NCI-H345 treated with DMSO at 0.1 percent for 48 hours (cell line): Measurements from ENCODE around the gene CCDC73.
"Not testable (repeated sequence)": the region's sequence is repeated elsewhere in the genome, so short reads cannot be mapped to it uniquely, and the experiment has no call there.

ENCODE experiments used
- DNase-seq: peaks from one replicate; lab custom pipeline; 2025; ENCODE audit not compliant: unreplicated experiment; lab: John Stamatoyannopoulos, UW

Gene CCDC73

DNA sequence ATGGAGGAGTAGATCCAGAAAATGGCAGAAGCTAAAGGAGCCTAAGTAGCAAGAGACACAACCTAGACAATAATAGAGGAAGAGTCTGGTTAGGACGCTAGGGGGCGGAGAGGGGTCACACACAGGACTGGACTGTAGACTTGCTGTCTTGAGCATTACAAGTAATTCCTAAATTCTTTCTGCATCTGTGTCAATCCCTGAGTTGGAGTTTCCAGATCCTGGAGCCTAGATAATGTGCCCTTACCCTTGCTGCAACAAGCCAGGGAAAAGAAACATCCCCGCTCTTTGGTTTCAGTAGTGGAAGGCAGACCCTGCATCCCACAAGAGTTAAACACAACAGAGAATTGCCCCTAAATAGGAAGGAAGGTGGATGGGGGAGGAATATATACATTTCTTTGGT is 14.9 kb upstream of the CCDC73 start:
- peak; percentile 47 for DNase-seq

GRCh38 chr11:32796425-32796824 is 2.0 kb upstream of the CCDC73 start:
- no peak for DNase-seq

DNA sequence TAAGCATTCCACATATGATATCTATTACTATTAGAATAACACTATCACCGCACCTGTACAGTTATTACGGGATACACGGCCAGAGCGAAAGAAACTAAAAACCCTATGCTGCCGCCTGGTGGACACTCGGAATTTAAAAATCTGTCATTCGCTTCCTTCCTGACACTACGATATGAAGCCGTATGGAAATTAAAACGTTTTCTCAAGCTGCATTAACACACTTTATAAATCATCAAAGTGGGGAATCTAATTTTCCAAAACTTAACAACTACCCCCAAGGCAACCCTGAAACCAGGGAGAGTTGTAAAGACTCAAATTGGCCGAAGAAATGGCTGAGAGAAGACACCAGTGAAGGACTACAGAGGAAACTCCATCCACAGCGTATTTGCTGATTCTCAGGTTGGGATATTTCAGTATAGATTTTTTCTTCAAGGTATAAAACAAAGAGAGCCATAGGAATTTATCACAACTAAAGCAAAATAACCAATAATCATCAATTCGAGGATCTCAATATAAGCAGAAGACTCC is 1.4 kb downstream of the CCDC73 start:
- DNase-seq = peak; percentile 61

DNA sequence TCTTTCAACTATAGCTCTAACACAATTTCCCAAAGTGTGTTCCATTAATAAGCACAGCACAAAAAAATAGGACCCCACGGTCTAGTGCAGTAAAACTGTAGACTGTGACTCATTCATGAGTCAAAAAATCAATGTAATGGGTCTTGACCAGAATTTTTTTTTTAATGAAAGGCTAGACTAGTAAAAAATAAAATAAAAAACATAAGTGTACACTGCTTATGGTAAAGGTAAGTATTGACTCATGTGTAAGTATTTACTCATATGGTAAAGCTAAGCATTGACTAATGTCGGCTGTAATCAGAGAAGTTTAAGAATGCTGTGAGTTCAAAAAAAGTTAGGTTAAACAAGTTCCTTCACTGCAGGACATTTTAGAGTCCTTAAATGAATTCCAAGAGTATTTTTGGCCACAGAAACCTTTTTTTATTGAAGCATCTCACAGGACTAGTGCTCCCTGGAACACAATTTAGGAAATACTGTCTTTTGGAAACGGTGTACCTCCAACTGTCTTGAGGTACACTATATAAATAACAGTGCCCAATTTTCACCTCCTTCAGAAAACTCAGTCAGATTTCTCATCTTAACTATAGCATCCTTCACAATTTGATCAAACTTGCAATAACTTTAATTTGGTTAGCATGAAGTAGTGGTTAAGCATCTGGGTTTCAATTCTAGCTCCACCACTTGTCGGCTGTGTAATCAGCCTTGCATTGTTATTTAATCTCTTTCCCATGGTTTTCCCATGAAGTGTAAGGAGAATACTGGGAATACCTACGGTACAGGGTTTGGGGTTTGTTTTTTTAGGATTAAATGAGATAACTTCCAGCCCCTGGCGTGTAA is 2.1 kb downstream of the CCDC73 start:
- no peak for DNase-seq

DNA sequence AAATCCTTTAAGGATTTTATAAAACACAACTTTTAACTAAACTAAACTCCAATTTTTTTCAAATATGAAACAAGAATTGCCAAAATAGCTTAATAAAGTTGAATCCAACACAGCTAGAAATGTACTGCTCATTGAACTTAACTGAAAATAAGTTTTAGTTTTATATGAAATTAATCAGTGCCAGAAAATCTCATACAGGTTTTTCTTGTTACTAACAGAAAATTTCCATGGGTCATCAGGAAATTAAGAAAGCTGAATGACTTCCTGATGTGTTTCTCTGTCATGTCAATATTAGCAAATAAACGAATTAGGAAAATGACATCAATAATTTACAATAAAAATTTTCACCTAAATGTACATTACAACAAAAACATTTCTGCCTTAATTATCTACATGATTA is 3.5 kb downstream of the CCDC73 start:
- no peak for DNase-seq

GRCh38 chr11:32786811-32787210 is 7.7 kb downstream of the CCDC73 start:
- no peak for DNase-seq

GRCh38 chr11:32785262-32785661 is 9.2 kb downstream of the CCDC73 start:
- no peak for DNase-seq

- DNase-seq = no peak
Measured at GRCh38 chr11:32781721-32782120, 12.7 kb downstream of the CCDC73 start.

GRCh38 chr11:32780839-32781238 is 13.6 kb downstream of the CCDC73 start:
- not testable (repeated sequence) for DNase-seq

DNA sequence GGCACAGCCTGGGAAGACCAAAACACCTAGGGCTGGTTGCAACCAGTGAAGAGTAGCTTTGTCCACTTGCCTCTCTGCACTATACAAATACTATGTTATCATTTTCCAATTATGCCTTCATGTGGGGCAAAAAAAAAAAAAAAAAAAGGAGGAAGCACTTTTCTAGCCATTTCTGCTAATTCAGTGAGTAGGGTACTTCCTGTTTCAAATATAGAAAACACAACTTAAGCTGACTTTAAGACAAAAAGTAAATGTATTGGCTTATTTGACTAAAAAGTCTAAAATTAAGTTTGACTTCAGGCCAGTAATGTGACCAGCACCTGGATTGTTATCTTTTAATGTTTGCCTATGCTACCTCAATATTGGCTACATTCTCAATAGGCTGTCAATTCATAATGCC is 15.3 kb downstream of the CCDC73 start:
- DNase-seq = no peak

GRCh38 chr11:32775908-32776307 is 18.6 kb downstream of the CCDC73 start:
- no peak for DNase-seq

DNA sequence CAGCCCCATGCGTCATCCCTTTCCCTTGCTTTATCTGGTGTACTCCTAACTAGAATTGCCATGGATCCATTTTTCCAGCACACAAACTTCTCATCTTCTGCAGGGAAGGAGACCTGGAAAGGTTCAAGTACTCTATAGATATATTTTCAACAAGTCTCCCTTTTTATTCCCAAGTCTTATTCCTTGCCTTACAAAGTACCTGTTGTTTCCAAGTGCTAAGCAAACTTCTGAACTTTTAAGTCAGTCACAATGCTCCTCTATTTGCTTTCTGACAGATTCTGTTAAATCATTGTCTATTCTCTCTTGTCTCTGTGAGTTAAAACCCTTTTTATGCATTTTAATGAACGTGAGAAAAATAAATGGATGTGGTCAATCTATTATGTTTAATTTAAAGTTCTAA is 20.4 kb downstream of the CCDC73 start:
- DNase-seq = no peak

DNA sequence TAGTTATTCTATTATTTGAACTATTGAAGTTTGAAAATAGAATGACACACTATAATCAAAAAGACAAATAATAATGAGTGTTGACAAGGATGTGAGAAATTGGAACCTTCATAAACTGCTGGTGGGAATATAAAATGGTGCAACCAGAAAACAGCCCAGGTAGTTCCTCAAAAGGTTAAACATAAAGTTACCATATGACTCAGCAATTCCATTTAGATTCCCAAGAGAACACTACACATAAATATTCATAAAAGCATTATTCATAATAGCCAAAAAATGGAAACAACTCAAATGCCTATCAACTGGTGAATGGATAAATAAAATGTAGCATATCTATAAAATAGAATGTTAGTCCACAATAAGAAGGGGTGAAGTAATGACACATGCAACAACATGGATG is 21.7 kb downstream of the CCDC73 start:
- no peak for DNase-seq

- not testable (repeated sequence) for DNase-seq
Measured at GRCh38 chr11:32761774-32762173, 32.7 kb downstream of the CCDC73 start.

- no peak for DNase-seq
Measured at GRCh38 chr11:32758291-32758690, 36.2 kb downstream of the CCDC73 start.

- not testable (repeated sequence) for DNase-seq
Measured at GRCh38 chr11:32753181-32753580, 41.3 kb downstream of the CCDC73 start.

GRCh38 chr11:32752001-32752400 is 42.5 kb downstream of the CCDC73 start:
- no peak for DNase-seq

- DNase-seq = no peak
Measured at GRCh38 chr11:32751381-32751780, 43.1 kb downstream of the CCDC73 start.

DNA sequence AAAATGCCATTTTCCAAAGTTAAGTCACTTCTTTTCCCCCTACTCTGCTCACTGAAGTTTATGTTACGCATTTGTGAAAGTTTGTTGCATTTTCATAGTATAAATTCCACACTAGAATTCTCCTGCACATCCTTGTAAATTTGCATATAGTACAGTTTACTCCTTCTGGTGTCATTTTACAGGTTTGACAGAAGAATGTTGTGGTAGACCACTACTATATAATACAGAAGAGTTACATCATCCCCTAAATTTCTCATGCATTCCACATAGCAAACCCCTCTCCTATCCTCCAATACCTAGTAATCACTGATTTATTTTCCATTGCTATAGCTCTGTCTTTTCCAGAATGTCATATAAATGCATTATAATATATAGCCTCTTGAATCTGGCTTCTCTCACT is 64.5 kb downstream of the CCDC73 start:
- no peak for DNase-seq

- no peak for DNase-seq
Measured at GRCh38 chr11:32723332-32723731, 71.1 kb downstream of the CCDC73 start.

- DNase-seq = no peak
Measured at GRCh38 chr11:32722255-32722654, 72.2 kb downstream of the CCDC73 start.

GRCh38 chr11:32713496-32713895 is 81.0 kb downstream of the CCDC73 start:
- no peak for DNase-seq

GRCh38 chr11:32708978-32709377 is 85.5 kb downstream of the CCDC73 start:
- DNase-seq = not testable (repeated sequence)
